MM.1S (cell line): ENCODE results near the gene NCKAP5.

Experiments used
- DNase-seq: peaks from one replicate; pipeline ENCODE4 v3.0.0-alpha.2; 2015
- H2AFZ ChIP-seq: fragments of 300-600 bp; sonication (generic); 2 replicates; pipeline ENCODE4 v1.6.0; 2016; ENCODE audit warnings: antibody characterized with exemption, low read length
- H3F3A ChIP-seq: fragments of 300-600 bp; sonication (generic); 2 replicates; pipeline ENCODE4 v1.6.1; 2016; ENCODE audit warnings: mild to moderate bottlenecking, antibody characterized with exemption, low read length, moderate library complexity, mixed read lengths; ENCODE audit not compliant: insufficient read depth
- H3K27ac ChIP-seq: fragments of 300-600 bp; sonication (generic); 2 replicates; pipeline ENCODE4 v1.5.1; 2016; ENCODE audit warnings: mild to moderate bottlenecking, low read length
- H3K27me3 ChIP-seq: fragments of 300-600 bp; sonication (generic); replicated peaks from 2 replicates; pipeline ENCODE4 v1.6.0; 2016; ENCODE audit warnings: low read length; ENCODE audit not compliant: insufficient read depth
- H3K36me3 ChIP-seq: fragments of 300-600 bp; sonication (generic); replicated peaks from 2 replicates; pipeline ENCODE4 v1.6.1; 2016; ENCODE audit warnings: mild to moderate bottlenecking, low read length, mixed read lengths; ENCODE audit not compliant: insufficient read depth
- H3K4me1 ChIP-seq: fragments of 300-600 bp; sonication (generic); 2 replicates; pipeline ENCODE4 v1.6.1; 2016; ENCODE audit warnings: low read length, mixed read lengths
- H3K4me2 ChIP-seq: fragments of 300-600 bp; sonication (generic); 2 replicates; pipeline ENCODE4 v1.6.0; 2016; ENCODE audit warnings: low read depth, low read length
- H3K4me3 ChIP-seq: fragments of 300-600 bp; sonication (generic); 2 replicates; pipeline ENCODE4 v1.5.1; 2016; ENCODE audit warnings: low read length, mixed read lengths
- H3K79me2 ChIP-seq: fragments of 300-600 bp; sonication (generic); 2 replicates; pipeline ENCODE4 v1.6.1; 2016; ENCODE audit warnings: mixed run types, low read length, mixed read lengths
- H3K9ac ChIP-seq: fragments of 300-600 bp; sonication (generic); 2 replicates; pipeline ENCODE4 v1.6.1; 2016; ENCODE audit warnings: low read length, mixed read lengths
- H3K9me2 ChIP-seq: fragments of 300-600 bp; sonication (generic); replicated peaks from 2 replicates; pipeline ENCODE4 v1.6.1; 2016; ENCODE audit warnings: mild to moderate bottlenecking, low read length, mixed read lengths; ENCODE audit not compliant: insufficient read depth
- H3K9me3 ChIP-seq: fragments of 300-600 bp; sonication (generic); replicated peaks from 2 replicates; pipeline ENCODE4 v1.6.1; 2016; ENCODE audit warnings: mild to moderate bottlenecking, low read length, mixed read lengths; ENCODE audit not compliant: insufficient read depth
- H4K20me1 ChIP-seq: fragments of 300-600 bp; sonication (generic); 2 replicates; pipeline ENCODE4 v1.6.1; 2016; ENCODE audit warnings: mild to moderate bottlenecking, low read length, moderate library complexity, mixed read lengths; ENCODE audit not compliant: insufficient read depth
- CTCF ChIP-seq: fragments of 300-600 bp; sonication (generic); IDR thresholded peaks from 2 replicates; pipeline ENCODE4 v1.5.1; 2016; ENCODE audit warnings: antibody characterized with exemption, low read length, mixed read lengths
- EZH2 ChIP-seq: fragments of 300-600 bp; sonication (generic); optimal IDR thresholded peaks from 2 replicates; pipeline ENCODE3; 2017; ENCODE audit warnings: low read depth, mild to moderate bottlenecking, antibody characterized with exemption, low read length, mixed read lengths
- EZH2phosphoT487 ChIP-seq: fragments of 300-600 bp; sonication (generic); IDR thresholded peaks from 2 replicates; pipeline ENCODE4 v1.6.1; 2018; ENCODE audit warnings: antibody characterized with exemption, low read length

NCKAP5 gene

DNA sequence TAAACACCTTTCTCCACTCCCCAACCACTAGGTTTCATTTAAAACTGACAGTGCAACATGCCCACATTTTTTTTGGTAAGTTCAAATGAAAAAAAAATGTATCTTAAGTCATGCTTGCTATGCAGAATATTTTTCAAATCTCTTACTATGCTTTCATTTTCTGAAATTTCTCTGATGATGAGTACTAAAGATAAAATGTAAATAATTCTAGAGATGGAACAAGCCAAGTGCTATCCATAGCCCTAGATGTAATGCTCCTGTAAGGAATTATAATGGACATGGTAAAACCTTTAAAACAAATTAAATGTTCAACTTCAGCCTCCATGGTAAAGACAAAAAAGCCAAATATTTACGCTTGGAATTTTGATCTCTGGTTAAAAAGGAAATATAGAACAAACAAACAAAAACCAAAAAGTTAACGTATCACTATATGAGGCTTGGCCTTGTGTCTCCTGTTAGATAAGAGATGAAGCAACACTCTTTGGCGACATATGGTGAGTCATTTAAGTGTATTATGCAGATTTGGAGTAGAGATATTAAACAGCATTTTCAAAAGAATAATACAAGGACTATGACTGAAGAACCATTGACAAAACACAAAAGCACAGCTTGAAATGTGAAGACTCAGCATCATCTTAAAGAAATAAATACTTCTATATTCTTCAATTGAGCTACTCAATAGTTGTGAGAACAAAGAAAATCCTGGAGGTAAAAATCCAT is 506.2 kb downstream of the NCKAP5 start:
- no peaks in the 10 kb centered on the region for H3K4me1 ChIP-seq
- no peaks in the 10 kb centered on the region for H3K9me3 ChIP-seq
- DNase-seq, result no peak
- H3K36me3 ChIP-seq, result no peaks in the 10 kb centered on the region
- H2AFZ ChIP-seq, result no peak overlapping the region
- no peaks in the 10 kb centered on the region for H3K9me2 ChIP-seq
- H3F3A ChIP-seq, result no peaks in the 10 kb centered on the region
- no peak overlapping the region for H3K9ac ChIP-seq
- H4K20me1 ChIP-seq, result no peaks in the 10 kb centered on the region
- no peak overlapping the region for H3K27ac ChIP-seq
- no peak overlapping the region for H3K4me2 ChIP-seq
- TF ChIP-seq CTCF (no peak), EZH2 (no peak), EZH2phosphoT487 (no peak)
- no peak overlapping the region for H3K4me3 ChIP-seq
- no peaks in the 10 kb centered on the region for H3K79me2 ChIP-seq
- no peaks in the 10 kb centered on the region for H3K27me3 ChIP-seq

- DNase-seq, result no peak
- H3K36me3 ChIP-seq, result no peaks in the 10 kb centered on the region
- H3K4me2 ChIP-seq, result no peak overlapping the region
- no peaks in the 10 kb centered on the region for H3K4me1 ChIP-seq
- H3K27ac ChIP-seq, result no peak overlapping the region
- no peak overlapping the region for H3K9ac ChIP-seq
- H2AFZ ChIP-seq, result no peak overlapping the region
- no peaks in the 10 kb centered on the region for H3F3A ChIP-seq
- H3K9me3 ChIP-seq, result no peaks in the 10 kb centered on the region
- TF ChIP-seq EZH2, result no peak
- no peak for TF ChIP-seq EZH2phosphoT487
- TF ChIP-seq CTCF, result no peak
- H3K79me2 ChIP-seq, result no peaks in the 10 kb centered on the region
- H3K27me3 ChIP-seq, result no peaks in the 10 kb centered on the region
- no peak overlapping the region for H3K4me3 ChIP-seq
- H4K20me1 ChIP-seq, result no peaks in the 10 kb centered on the region
- no peaks in the 10 kb centered on the region for H3K9me2 ChIP-seq
Observed at GRCh38 chr2:133054297-133054696, 514.0 kb downstream of the NCKAP5 start.

- Histone ChIP-seq H3K4me3 (no peak overlapping the region), H3K27ac (no peak overlapping the region), H3K9me3 (no peaks in the 10 kb centered on the region), H2AFZ (no peak overlapping the region), H3K9me2 (no peaks in the 10 kb centered on the region), H3K4me1 (no peaks in the 10 kb centered on the region), H3K36me3 (no peaks in the 10 kb centered on the region), H3F3A (no peaks in the 10 kb centered on the region), H3K27me3 (no peaks in the 10 kb centered on the region), H3K9ac (no peak overlapping the region), H3K79me2 (no peaks in the 10 kb centered on the region), H3K4me2 (no peak overlapping the region), H4K20me1 (no peaks in the 10 kb centered on the region)
- DNase-seq, result no peak
- TF ChIP-seq EZH2 (no peak), CTCF (no peak), EZH2phosphoT487 (no peak)
Observed at GRCh38 chr2:133053541-133053940, 514.7 kb downstream of the NCKAP5 start.
